Choroid plexus epithelial cell (primary cell): Measurements from ENCODE around the gene ZFYVE27.
A peak's percentile ranks its signal among the peaks of the same experiment; 100 is the strongest.

ENCODE experiments used
- DNase-seq: peaks from one replicate; pipeline ENCODE4 v3.0.0-alpha.2; 2010; ENCODE audit warnings: low read depth
- H3K4me3 ChIP-seq: 2 replicates; pipeline ENCODE4 v1.5.1; 2011; ENCODE audit warnings: low read depth, mild to moderate bottlenecking, control low read depth, low read length, moderate library complexity
- TF ChIP-seq, protein P1 (sequence below): conservative IDR thresholded peaks from 2 replicates; pipeline ENCODE4 v1.5.1; 2011; ENCODE audit warnings: low read depth, mild to moderate bottlenecking, control low read depth, inconsistent platforms, low read length, moderate library complexity

Gene ZFYVE27

DNA sequence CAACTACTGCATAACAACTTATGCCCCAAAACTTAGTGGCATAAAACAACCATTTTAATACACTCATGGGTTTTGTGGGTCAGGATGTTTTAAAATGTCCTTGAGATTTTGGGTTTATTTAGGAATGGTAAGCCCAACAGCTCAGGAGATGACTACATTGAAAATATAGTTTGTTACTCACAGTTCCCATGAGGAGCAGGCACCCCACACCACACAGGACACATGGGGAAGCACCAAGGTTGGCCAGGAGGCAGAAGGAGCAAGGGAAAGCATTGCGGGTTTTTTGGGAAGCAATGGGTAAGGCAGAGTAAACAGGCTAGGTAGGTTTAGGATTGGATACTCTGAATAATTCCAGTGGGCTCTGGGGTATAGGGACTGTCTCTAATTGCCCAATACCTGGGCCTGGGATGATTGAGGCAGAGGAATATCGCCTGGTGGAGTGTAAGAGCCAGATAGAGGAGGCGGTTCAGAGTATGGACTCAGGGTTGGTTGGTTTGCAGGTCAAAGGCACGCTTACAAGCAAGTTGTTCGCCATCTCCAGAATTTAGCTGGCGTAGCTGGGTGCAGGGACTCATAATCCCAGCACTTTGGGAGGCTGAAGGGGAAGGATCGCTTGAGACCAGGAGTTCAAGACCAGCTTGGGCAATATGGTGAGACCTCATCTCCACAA is 33.4 kb upstream of the ZFYVE27 start:
- TF ChIP-seq, protein P1, sequence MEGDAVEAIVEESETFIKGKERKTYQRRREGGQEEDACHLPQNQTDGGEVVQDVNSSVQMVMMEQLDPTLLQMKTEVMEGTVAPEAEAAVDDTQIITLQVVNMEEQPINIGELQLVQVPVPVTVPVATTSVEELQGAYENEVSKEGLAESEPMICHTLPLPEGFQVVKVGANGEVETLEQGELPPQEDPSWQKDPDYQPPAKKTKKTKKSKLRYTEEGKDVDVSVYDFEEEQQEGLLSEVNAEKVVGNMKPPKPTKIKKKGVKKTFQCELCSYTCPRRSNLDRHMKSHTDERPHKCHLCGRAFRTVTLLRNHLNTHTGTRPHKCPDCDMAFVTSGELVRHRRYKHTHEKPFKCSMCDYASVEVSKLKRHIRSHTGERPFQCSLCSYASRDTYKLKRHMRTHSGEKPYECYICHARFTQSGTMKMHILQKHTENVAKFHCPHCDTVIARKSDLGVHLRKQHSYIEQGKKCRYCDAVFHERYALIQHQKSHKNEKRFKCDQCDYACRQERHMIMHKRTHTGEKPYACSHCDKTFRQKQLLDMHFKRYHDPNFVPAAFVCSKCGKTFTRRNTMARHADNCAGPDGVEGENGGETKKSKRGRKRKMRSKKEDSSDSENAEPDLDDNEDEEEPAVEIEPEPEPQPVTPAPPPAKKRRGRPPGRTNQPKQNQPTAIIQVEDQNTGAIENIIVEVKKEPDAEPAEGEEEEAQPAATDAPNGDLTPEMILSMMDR: no peak
- H3K4me3 ChIP-seq: no peak overlapping the region
- DNase-seq: no peak

- H3K4me3 ChIP-seq: no peak overlapping the region
- DNase-seq: no peak
- TF ChIP-seq, protein P1: no peak
Measured at GRCh38 chr10:97704341-97704740, 32.6 kb upstream of the ZFYVE27 start.

DNA sequence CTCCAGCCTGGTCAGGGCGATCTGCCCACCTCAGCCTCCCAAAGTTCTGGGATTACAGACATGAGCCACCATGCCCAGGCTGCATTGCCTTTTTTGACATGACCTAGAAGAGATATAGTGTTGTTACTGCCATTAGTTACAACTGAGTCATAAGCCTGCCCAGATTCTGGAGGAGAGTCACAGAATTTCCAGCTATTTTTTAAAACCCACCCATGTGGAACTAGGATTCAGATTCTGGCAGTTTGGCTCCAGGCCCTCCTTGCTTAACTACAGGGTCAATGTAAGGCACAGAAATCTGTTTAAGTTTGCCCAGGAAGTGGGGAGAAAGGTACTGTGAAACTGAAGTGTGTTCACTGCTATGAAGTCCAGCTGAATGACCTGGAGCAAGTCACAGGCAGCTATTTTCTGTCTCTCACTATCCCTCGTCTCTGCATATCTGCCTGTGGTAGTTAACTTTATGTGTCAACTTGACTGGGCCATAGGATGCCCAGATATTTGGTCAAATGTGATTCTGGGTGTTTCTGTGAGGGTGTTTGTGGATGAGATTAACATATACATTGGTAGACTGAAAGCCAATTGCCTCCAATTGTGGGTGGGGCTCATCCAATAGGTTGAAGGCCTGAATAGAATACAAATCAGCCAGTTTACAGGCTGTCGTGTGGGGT is 31.8 kb upstream of the ZFYVE27 start:
- no peak overlapping the region for H3K4me3 ChIP-seq
- TF ChIP-seq, protein P1: no peak
- DNase-seq: no peak

DNA sequence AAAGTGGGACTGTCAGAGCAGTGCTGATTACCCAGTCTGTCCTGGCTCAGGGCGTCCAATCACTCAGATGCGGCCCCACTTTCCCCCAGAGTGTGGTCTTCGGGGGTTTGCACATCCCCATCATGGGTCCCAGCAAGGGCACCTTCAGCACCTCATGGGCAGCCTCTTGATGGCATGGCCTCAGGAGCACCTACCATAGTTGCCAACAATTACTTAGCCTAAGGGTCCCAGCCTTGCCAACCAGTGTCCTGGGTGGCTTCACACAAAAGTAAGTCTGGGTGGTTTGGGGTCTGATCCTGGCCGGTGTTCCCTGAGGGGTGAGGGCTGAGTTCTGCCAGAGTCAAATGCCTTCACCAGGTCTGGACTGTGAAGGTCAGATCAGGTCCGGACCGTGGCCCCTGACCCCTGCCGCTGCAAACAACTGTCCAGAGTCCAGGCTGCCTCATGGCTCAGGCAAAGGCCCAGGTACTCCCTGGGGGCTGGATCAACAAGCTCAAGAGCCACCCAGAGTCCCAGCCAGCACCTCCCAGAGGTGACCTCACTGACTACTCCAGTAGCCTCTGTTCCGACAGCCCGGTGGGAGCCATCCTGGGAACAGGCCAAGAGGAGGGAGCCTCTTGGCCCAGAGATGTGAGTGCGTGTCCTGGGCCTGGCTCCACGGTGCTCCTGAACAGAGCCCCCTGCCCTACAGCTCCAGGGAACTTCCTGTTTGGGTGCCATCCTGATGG is 29.6 kb upstream of the ZFYVE27 start:
- DNase-seq: no peak
- TF ChIP-seq, protein P1: no peak
- no peak overlapping the region for H3K4me3 ChIP-seq

GRCh38 chr10:97708167-97708566 is 28.8 kb upstream of the ZFYVE27 start:
- H3K4me3 ChIP-seq: no peak overlapping the region
- TF ChIP-seq, protein P1: no peak
- peak; percentile 53 for DNase-seq

DNA sequence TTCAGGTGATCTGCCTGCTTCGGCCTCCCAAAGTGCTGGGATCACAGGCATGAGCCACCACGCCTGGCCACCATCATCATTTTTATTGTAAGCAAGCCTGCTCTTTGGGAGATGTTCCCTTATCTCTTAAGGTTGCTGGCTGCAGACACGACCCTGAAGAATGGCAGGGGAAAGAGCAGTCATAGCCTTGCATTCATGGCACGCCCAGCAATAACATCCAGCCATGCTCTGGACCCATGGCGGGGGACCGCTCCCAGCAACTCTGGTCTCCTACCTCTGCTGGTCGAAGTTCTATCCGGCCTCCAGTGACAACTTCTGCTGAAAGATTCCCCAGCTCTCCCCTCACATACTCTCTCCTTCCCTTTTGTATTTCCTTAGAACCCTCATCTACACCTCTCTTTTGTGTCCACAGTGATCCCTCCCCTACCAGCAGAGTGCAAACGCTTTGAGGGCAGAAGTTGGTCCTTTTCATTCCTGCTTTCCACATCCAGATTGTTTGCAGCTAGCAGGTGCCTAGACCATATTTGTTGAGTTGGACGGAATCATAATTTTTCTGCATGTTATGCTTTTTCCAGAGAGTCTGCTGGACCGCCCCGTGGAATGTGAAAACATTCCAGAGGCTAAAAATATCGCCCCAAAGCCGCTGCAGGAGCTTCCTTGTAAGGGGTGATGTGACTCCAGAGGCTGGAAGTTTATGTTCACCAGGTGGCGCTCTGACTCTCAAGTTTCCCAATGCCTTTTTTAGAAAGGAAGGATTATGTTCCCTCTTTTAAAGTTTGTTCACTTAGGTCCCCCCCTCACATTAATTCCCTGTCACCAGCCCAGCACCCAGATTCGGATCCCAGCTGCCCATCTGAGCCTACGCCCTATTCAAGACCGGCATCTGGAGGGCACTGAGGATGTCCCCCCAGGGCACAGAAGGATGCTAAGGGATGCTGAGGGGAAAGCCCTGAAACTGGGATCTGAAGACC is 27.7 kb upstream of the ZFYVE27 start:
- peak; percentile 94 for DNase-seq
- H3K4me3 ChIP-seq: no peak overlapping the region
- TF ChIP-seq, protein P1: peak; percentile 77
